ENCODE results near the gene H2AZ1.
A peak's percentile ranks its signal among the peaks of the same experiment; 100 is the strongest.

Gene H2AZ1

GRCh38 chr4:99949999-99950912 lies at the start of gene H2AZ1:
Gene H2AZ1 (minus strand): TSS chr4:99950275. CDS start chr4:99950170, 105 bp downstream.
- no peak for TF ChIP-seq CTCF (IDR thresholded peaks at IDR 0.05; ENCODE audit: control insufficient read depth, insufficient read depth, low read depth, low read length, missing control alignments)
- DNase-seq (ENCODE audit: low read depth), result peak; percentile 92
- peak within 1 kb of the TSS; percentile 89 for H3K4me3 ChIP-seq (ENCODE audit: control insufficient read depth, low read depth, low read length)

DNA sequence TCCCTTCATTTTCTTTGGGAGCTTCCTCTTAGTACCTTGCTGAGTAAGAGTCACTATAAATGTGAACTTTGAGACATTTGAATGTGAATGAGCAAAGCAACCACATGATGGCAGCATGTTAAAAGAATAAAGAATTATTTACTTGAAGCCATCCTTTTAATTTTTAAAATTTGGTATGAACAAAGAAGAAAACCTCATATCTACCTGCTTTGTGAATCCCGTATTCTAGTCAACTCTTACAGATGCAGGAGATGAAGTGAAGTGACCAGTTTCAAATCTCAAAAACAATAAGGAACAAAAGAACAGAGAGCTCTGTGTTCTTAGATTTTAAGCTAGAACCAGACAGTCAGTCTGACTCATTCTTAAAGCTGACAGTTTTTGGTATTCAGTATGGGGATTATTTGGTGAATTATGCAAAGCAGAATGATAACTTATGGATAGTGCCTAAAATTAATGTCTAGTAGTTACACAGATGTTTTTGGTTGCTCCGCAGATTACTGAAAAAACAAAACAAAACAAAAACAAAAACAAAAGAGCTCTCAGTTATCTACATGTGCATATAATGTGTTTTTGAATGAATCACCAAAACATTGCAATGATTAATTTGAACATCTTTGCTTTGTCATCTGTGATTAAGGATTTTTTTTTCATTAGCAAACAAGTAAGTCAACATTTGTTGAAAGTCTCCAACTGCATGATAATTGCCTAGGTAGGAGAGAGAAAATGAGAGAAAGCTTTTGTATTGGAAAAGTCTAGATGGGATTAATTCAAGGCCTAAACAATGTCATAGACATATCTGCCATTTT lies 48.2 kb upstream of the H2AZ1 start:
- TF ChIP-seq CTCF (IDR thresholded peaks at IDR 0.05; ENCODE audit: control insufficient read depth, insufficient read depth, low read depth, low read length, missing control alignments), result peak; percentile 37
- no peak for DNase-seq (ENCODE audit: low read depth)
- H3K4me3 ChIP-seq (ENCODE audit: control insufficient read depth, low read depth, low read length), result no peak overlapping the region

DNA sequence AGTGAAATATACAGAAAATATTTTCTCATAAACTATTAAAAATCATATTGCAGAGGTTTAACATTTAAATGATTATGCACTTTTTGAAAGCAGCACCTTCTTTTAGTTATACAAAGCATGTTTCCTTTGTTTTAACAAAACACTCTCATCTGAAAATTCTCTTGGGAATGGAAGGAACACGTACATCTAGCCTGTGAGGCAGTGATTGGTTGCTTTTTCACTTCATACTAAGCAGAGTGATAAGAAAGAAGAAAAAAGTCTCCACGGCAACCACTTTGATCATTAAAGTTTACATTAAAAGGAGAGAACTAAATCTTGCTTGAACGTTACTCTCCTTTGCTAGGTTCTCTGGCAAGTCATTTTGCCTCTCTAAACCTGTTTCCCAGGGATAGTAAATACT lies 41.7 kb upstream of the H2AZ1 start:
- no peak for DNase-seq (ENCODE audit: low read depth)
- no peak overlapping the region for H3K4me3 ChIP-seq (ENCODE audit: control insufficient read depth, low read depth, low read length)
- TF ChIP-seq CTCF (IDR thresholded peaks at IDR 0.05; ENCODE audit: control insufficient read depth, insufficient read depth, low read depth, low read length, missing control alignments), result no peak

DNA sequence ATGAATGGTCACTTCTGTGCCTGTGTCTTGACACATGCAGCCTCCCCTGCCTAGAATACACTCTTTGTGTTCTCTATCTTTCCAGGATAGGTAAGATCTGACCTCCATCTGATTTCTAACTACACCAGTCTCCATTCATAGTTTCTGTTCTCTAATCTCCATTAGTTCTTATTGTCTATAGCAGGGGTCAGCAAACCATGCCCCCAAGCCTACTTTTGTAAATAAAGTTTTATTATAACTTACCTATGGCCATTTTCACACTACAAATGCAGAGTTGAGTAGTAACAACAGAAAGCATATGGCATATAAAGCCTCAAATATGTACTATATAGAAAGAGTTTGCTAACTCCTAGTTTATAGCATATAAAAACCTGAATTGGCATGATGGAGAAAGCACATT lies 37.6 kb upstream of the H2AZ1 start:
- no peak for DNase-seq (ENCODE audit: low read depth)
- TF ChIP-seq CTCF (IDR thresholded peaks at IDR 0.05; ENCODE audit: control insufficient read depth, insufficient read depth, low read depth, low read length, missing control alignments), result no peak
- no peak overlapping the region for H3K4me3 ChIP-seq (ENCODE audit: control insufficient read depth, low read depth, low read length)

DNA sequence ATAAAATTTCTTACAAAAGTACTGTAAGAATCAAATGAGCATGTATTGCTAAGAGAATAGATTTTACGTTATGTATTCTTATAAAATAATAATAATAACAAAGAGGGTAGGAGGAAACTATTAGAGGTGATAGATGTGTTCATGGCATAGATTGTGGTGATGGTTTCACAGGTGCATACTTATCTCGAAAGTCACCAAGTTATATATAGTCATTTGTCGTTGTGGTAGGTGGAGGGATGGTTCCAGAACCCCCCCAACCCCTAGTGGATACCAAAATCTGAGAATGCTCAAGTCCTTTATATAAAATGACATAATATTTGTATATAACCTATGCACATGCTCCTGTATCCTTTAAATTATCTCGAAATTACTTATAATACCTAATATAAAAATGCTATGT lies 36.7 kb upstream of the H2AZ1 start:
- no peak for DNase-seq (ENCODE audit: low read depth)
- no peak overlapping the region for H3K4me3 ChIP-seq (ENCODE audit: control insufficient read depth, low read depth, low read length)
- no peak for TF ChIP-seq CTCF (IDR thresholded peaks at IDR 0.05; ENCODE audit: control insufficient read depth, insufficient read depth, low read depth, low read length, missing control alignments)

DNA sequence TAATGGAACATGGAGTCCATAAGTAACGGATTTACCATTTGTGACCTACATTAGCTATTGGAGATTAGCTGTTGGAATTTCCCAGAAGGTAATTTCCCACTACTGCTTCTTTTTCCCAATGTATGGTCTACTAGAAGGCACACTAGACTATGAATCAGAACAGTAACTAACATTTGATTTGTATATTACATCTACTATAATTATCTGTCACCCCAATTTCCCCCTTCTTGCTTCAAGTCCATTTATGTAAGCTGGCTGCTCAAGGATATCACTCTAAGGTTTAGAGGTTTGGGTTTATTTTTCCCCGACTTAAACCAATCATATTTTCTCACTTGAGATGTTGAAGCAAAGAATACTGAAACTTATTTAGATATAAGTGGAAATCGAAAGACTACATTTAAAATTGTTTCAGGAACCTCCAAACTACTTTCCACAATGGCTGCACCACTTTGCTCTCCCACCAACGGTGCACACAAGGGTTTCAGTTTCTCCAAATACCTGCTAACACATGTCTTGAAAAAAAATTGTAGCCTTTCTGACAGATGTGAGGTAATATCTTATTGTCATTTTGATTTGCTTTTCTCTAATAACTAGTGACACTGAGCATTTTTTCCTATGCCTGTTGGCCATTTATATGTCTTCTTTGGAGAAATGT lies 33.3 kb upstream of the H2AZ1 start:
- no peak for TF ChIP-seq CTCF (IDR thresholded peaks at IDR 0.05; ENCODE audit: control insufficient read depth, insufficient read depth, low read depth, low read length, missing control alignments)

More for the DNA sequence above, 33.3 kb upstream of the H2AZ1 start:
- H3K4me3 ChIP-seq (ENCODE audit: control insufficient read depth, low read depth, low read length), result no peak overlapping the region
- DNase-seq (ENCODE audit: low read depth), result no peak
